ENCODE measurements around the gene LGALS4. TPM values are rescaled to one million over a fixed set of nuclear protein-coding genes. Genes with fewer than 3 reads are reported as not detected.
A peak's percentile ranks its signal among the peaks of the same experiment; 100 is the strongest.
"Not testable (repeated sequence)": the region's sequence is repeated elsewhere in the genome, so short reads cannot be mapped to it uniquely, and the experiment has no call there.

The LGALS4 gene
- total RNA-seq, 1 donor from 2014 or later = 1.3 TPM

GRCh38 chr19:38782212-38782611 is 30.5 kb downstream of the LGALS4 start:
- H3K4me3 Mint-ChIP-seq; DNase-seq (ENCODE audit: low spot score); H3K4me1 Mint-ChIP-seq (ENCODE audit: low read depth); intact Hi-C loops (cut with micrococcal nuclease); H3K9me3 Mint-ChIP-seq; H3K36me3 Mint-ChIP-seq (ENCODE audit: low read depth); H3K27ac Mint-ChIP-seq: not testable (repeated sequence)
- peaks cover 15% of the 10 kb centered on the region for H3K27me3 Mint-ChIP-seq (ENCODE audit: insufficient read depth)

- H3K27ac Mint-ChIP-seq = no peak overlapping the region
Measured at GRCh38 chr19:38781058-38781457, 31.7 kb downstream of the LGALS4 start.

GRCh38 chr19:38780443-38780842 is 32.3 kb downstream of the LGALS4 start:
- H3K4me1 Mint-ChIP-seq (ENCODE audit: low read depth) = no peaks in the 10 kb centered on the region
- no peak overlapping the region for H3K27ac Mint-ChIP-seq
- no peaks in the 10 kb centered on the region for H3K9me3 Mint-ChIP-seq
- DNase-seq (ENCODE audit: low spot score) = no peak
- intact Hi-C loops (cut with micrococcal nuclease) = no loop called here
- no peaks in the 10 kb centered on the region for H3K36me3 Mint-ChIP-seq (ENCODE audit: low read depth)
- H3K4me3 Mint-ChIP-seq = no peak overlapping the region
- peaks cover 15% of the 10 kb centered on the region for H3K27me3 Mint-ChIP-seq (ENCODE audit: insufficient read depth)

More at GRCh38 chr19:38781058-38781457, 31.7 kb downstream of the LGALS4 start:
- intact Hi-C loops (cut with micrococcal nuclease) = no loop called here
- DNase-seq (ENCODE audit: low spot score) = no peak
- Mint-ChIP-seq H3K4me3 (no peak overlapping the region), H3K4me1 (ENCODE audit: low read depth) (no peaks in the 10 kb centered on the region), H3K27me3 (ENCODE audit: insufficient read depth) (peaks cover 15% of the 10 kb centered on the region), H3K36me3 (ENCODE audit: low read depth) (no peaks in the 10 kb centered on the region), H3K9me3 (no peaks in the 10 kb centered on the region)

- no peaks in the 10 kb centered on the region for H3K4me1 Mint-ChIP-seq (ENCODE audit: low read depth)
- no peaks in the 10 kb centered on the region for H3K36me3 Mint-ChIP-seq (ENCODE audit: low read depth)
- no peak overlapping the region for H3K4me3 Mint-ChIP-seq
- H3K27me3 Mint-ChIP-seq (ENCODE audit: insufficient read depth) = peaks cover 15% of the 10 kb centered on the region
- H3K27ac Mint-ChIP-seq = no peak overlapping the region
- no peaks in the 10 kb centered on the region for H3K9me3 Mint-ChIP-seq
- intact Hi-C loops (cut with micrococcal nuclease) = no loop called here
- DNase-seq (ENCODE audit: low spot score) = no peak
Measured at GRCh38 chr19:38778733-38779132, 34.0 kb downstream of the LGALS4 start.

- no peak overlapping the region for H3K4me3 Mint-ChIP-seq
- H3K9me3 Mint-ChIP-seq = no peaks in the 10 kb centered on the region
- no peak overlapping the region for H3K27ac Mint-ChIP-seq
- intact Hi-C loops (cut with micrococcal nuclease) = no loop called here
- H3K4me1 Mint-ChIP-seq (ENCODE audit: low read depth) = peaks cover 3% of the 10 kb centered on the region
- no peak for DNase-seq (ENCODE audit: low spot score)
- no peaks in the 10 kb centered on the region for H3K36me3 Mint-ChIP-seq (ENCODE audit: low read depth)
- peaks cover 4% of the 10 kb centered on the region for H3K27me3 Mint-ChIP-seq (ENCODE audit: insufficient read depth)
Measured at GRCh38 chr19:38774181-38774950, 38.4 kb downstream of the LGALS4 start.

- intact Hi-C loops (cut with micrococcal nuclease) = no loop called here
Measured at GRCh38 chr19:38773469-38774177, 39.1 kb downstream of the LGALS4 start, which contains the start of gene LGALS7. TSS of gene LGALS7 (minus strand) at chr19:38773517. CDS start at chr19:38773492, 25 bp downstream.

GRCh38 chr19:38771569-38771968 is 41.2 kb downstream of the LGALS4 start:
- intact Hi-C loops (cut with micrococcal nuclease); H3K27ac Mint-ChIP-seq: not testable (repeated sequence)

More at GRCh38 chr19:38773469-38774177, 39.1 kb downstream of the LGALS4 start, which contains the start of gene LGALS7:
- no peak within 1 kb of the TSS for H3K4me3 Mint-ChIP-seq
- no peaks in the 10 kb centered on the region for H3K9me3 Mint-ChIP-seq
- no peaks in the 10 kb centered on the region for H3K36me3 Mint-ChIP-seq (ENCODE audit: low read depth)
- no peak for DNase-seq (ENCODE audit: low spot score)
- H3K4me1 Mint-ChIP-seq (ENCODE audit: low read depth) = peaks cover 6% of the 10 kb centered on the region
- H3K27ac Mint-ChIP-seq = no peak within 1 kb of the TSS
- peaks cover 2% of the 10 kb centered on the region for H3K27me3 Mint-ChIP-seq (ENCODE audit: insufficient read depth)

GRCh38 chr19:38770949-38771275 is 41.8 kb downstream of the LGALS4 start:
- H3K27me3 Mint-ChIP-seq (ENCODE audit: insufficient read depth); H3K27ac Mint-ChIP-seq; H3K4me1 Mint-ChIP-seq (ENCODE audit: low read depth); H3K36me3 Mint-ChIP-seq (ENCODE audit: low read depth); intact Hi-C loops (cut with micrococcal nuclease); DNase-seq (ENCODE audit: low spot score); H3K9me3 Mint-ChIP-seq; H3K4me3 Mint-ChIP-seq: not testable (repeated sequence)

More at GRCh38 chr19:38771569-38771968, 41.2 kb downstream of the LGALS4 start:
- H3K4me3 Mint-ChIP-seq; H3K36me3 Mint-ChIP-seq (ENCODE audit: low read depth); H3K4me1 Mint-ChIP-seq (ENCODE audit: low read depth); H3K27me3 Mint-ChIP-seq (ENCODE audit: insufficient read depth); H3K9me3 Mint-ChIP-seq; DNase-seq (ENCODE audit: low spot score): not testable (repeated sequence)

- DNase-seq (ENCODE audit: low spot score); H3K4me1 Mint-ChIP-seq (ENCODE audit: low read depth); intact Hi-C loops (cut with micrococcal nuclease); H3K4me3 Mint-ChIP-seq; H3K27ac Mint-ChIP-seq; H3K9me3 Mint-ChIP-seq; H3K27me3 Mint-ChIP-seq (ENCODE audit: insufficient read depth); H3K36me3 Mint-ChIP-seq (ENCODE audit: low read depth): not testable (repeated sequence)
Measured at GRCh38 chr19:38770228-38770948, 42.4 kb downstream of the LGALS4 start.

- H3K4me3 Mint-ChIP-seq = peak overlapping the region; percentile 49
- peaks cover 2% of the 10 kb centered on the region for H3K27me3 Mint-ChIP-seq (ENCODE audit: insufficient read depth)
- intact Hi-C loops (cut with micrococcal nuclease) = loop anchor here (2.0 kb wide), 2 partner anchors 61 to 79 kb away; partner anchors contain the start of genes ECH1 and HNRNPL
- no peaks in the 10 kb centered on the region for H3K36me3 Mint-ChIP-seq (ENCODE audit: low read depth)
- no peaks in the 10 kb centered on the region for H3K9me3 Mint-ChIP-seq
- H3K27ac Mint-ChIP-seq = peak overlapping the region; percentile 40
- DNase-seq (ENCODE audit: low spot score) = peak; percentile 87
- H3K4me1 Mint-ChIP-seq (ENCODE audit: low read depth) = peaks cover 6% of the 10 kb centered on the region
Measured at GRCh38 chr19:38769635-38770211, 43.0 kb downstream of the LGALS4 start.

GRCh38 chr19:38766276-38767047 is 46.3 kb downstream of the LGALS4 start:
- intact Hi-C loops (cut with micrococcal nuclease) = no loop called here
- no peaks in the 10 kb centered on the region for H3K9me3 Mint-ChIP-seq

GRCh38 chr19:38765214-38765613 is 47.5 kb downstream of the LGALS4 start:
- Mint-ChIP-seq H3K9me3 (no peaks in the 10 kb centered on the region), H3K4me3 (no peak overlapping the region), H3K27ac (no peak overlapping the region), H3K36me3 (ENCODE audit: low read depth) (no peaks in the 10 kb centered on the region), H3K27me3 (ENCODE audit: insufficient read depth) (peaks cover 2% of the 10 kb centered on the region), H3K4me1 (ENCODE audit: low read depth) (peaks cover 6% of the 10 kb centered on the region)
- DNase-seq (ENCODE audit: low spot score) = no peak
- intact Hi-C loops (cut with micrococcal nuclease) = no loop called here

More at GRCh38 chr19:38766276-38767047, 46.3 kb downstream of the LGALS4 start:
- DNase-seq (ENCODE audit: low spot score) = no peak
- H3K27ac Mint-ChIP-seq = no peak overlapping the region
- H3K4me3 Mint-ChIP-seq = no peak overlapping the region
- peaks cover 2% of the 10 kb centered on the region for H3K27me3 Mint-ChIP-seq (ENCODE audit: insufficient read depth)
- H3K4me1 Mint-ChIP-seq (ENCODE audit: low read depth) = peaks cover 6% of the 10 kb centered on the region
- H3K36me3 Mint-ChIP-seq (ENCODE audit: low read depth) = no peaks in the 10 kb centered on the region
